ENCODE measurements around the gene DENND1A.

Gene DENND1A

GRCh38 chr9:123478967-123479602 lies 450.8 kb downstream of the DENND1A start:
- no peak for DNase-seq (ENCODE audit: extremely low read depth in 1 of 2, low read depth in 1 of 2)

GRCh38 chr9:123478160-123478559 lies 451.8 kb downstream of the DENND1A start:
- no peak for DNase-seq (ENCODE audit: extremely low read depth in 1 of 2, low read depth in 1 of 2)

GRCh38 chr9:123475407-123475806 lies 454.5 kb downstream of the DENND1A start:
- no peak for DNase-seq (ENCODE audit: extremely low read depth in 1 of 2, low read depth in 1 of 2)

GRCh38 chr9:123472862-123473614 lies 456.9 kb downstream of the DENND1A start:
- DNase-seq (ENCODE audit: extremely low read depth in 1 of 2, low read depth in 1 of 2), result no peak

GRCh38 chr9:123471843-123472570 lies 457.9 kb downstream of the DENND1A start:
- no peak for DNase-seq (ENCODE audit: extremely low read depth in 1 of 2, low read depth in 1 of 2)

- DNase-seq (ENCODE audit: extremely low read depth in 1 of 2, low read depth in 1 of 2), result no peak
Measured at GRCh38 chr9:123470991-123471770, 458.7 kb downstream of the DENND1A start.

- DNase-seq (ENCODE audit: extremely low read depth in 1 of 2, low read depth in 1 of 2), result no peak
Measured at GRCh38 chr9:123470121-123470782, 459.7 kb downstream of the DENND1A start.

GRCh38 chr9:123469282-123469681 lies 460.6 kb downstream of the DENND1A start:
- DNase-seq (ENCODE audit: extremely low read depth in 1 of 2, low read depth in 1 of 2), result no peak

- no peak for DNase-seq (ENCODE audit: extremely low read depth in 1 of 2, low read depth in 1 of 2)
Measured at GRCh38 chr9:123468541-123468940, 461.4 kb downstream of the DENND1A start.

GRCh38 chr9:123465304-123465703 lies 464.6 kb downstream of the DENND1A start:
- no peak for DNase-seq (ENCODE audit: extremely low read depth in 1 of 2, low read depth in 1 of 2)

- no peak for DNase-seq (ENCODE audit: extremely low read depth in 1 of 2, low read depth in 1 of 2)
Measured at GRCh38 chr9:123460091-123460490, 469.8 kb downstream of the DENND1A start.

- DNase-seq (ENCODE audit: extremely low read depth in 1 of 2, low read depth in 1 of 2), result no peak
Measured at GRCh38 chr9:123457583-123457982, 472.3 kb downstream of the DENND1A start.

GRCh38 chr9:123456011-123456410 lies 473.9 kb downstream of the DENND1A start:
- DNase-seq (ENCODE audit: extremely low read depth in 1 of 2, low read depth in 1 of 2), result no peak

- DNase-seq (ENCODE audit: extremely low read depth in 1 of 2, low read depth in 1 of 2), result no peak
Measured at GRCh38 chr9:123455187-123455586, 474.7 kb downstream of the DENND1A start.

GRCh38 chr9:123454361-123454760 lies 475.6 kb downstream of the DENND1A start:
- DNase-seq (ENCODE audit: extremely low read depth in 1 of 2, low read depth in 1 of 2), result no peak

- no peak for DNase-seq (ENCODE audit: extremely low read depth in 1 of 2, low read depth in 1 of 2)
Measured at GRCh38 chr9:123453831-123454321, 476.1 kb downstream of the DENND1A start.

GRCh38 chr9:123453076-123453667 lies 476.8 kb downstream of the DENND1A start:
- DNase-seq (ENCODE audit: extremely low read depth in 1 of 2, low read depth in 1 of 2), result no peak

- DNase-seq (ENCODE audit: extremely low read depth in 1 of 2, low read depth in 1 of 2), result no peak
Measured at GRCh38 chr9:123450996-123451395, 478.9 kb downstream of the DENND1A start.

GRCh38 chr9:123450098-123450770 lies 479.7 kb downstream of the DENND1A start:
- no peak for DNase-seq (ENCODE audit: extremely low read depth in 1 of 2, low read depth in 1 of 2)
